ENCODE measurements around the gene A4GALT.

DNA sequence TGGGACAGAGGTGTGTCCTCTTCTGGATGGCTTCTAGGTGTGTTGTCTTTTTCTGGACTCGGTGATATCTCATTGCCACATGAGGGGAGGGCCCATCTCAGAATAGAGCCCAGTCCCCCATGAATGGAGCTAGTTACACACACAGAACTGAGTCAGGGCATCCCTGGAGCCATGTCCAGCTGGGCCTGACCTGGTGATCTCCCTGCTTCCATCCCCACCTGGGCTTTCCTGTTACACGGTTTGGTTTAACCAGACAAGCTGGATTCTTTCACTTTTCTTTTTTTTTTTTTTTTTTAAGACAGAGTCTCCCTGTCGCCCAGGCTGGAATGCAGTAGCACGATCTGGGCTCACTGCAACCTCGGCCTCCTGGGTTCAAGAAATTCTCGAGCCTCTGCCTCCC is 6.1 kb upstream of the A4GALT start:
- TF ChIP-seq CTCF (IDR thresholded peaks at IDR 0.05) (no peak), KAT7 (CRISPR knock-in tag; IDR thresholded peaks at IDR 0.05; ENCODE audit: borderline replicate concordance) (no peak), FOXJ3 (CRISPR knock-in tag; IDR thresholded peaks at IDR 0.05; ENCODE audit: borderline replicate concordance) (no peak), CREB1 (CRISPR knock-in tag; IDR thresholded peaks at IDR 0.05) (no peak)

Data from WTC11 (cell line).